Mesothelial cell of epicardium (in vitro differentiated cells): Measurements from ENCODE around the gene FCAMR. TPM values are rescaled to one million over a fixed set of nuclear protein-coding genes. Genes with fewer than 3 reads are reported as not detected.

Source experiments
- DNase-seq, 2 experiments: peaks; one replicate each; pipeline ENCODE4 v3.0.0; 2021; ENCODE audit warnings: low spot score in 2 of 2; ENCODE audit not compliant: unreplicated experiment in 2 of 2
- H3K27ac Mint-ChIP-seq: 2 replicates; pipeline ENCODE4 v1.8.0; 2021; ENCODE audit warnings: mixed read lengths
- H3K27me3 Mint-ChIP-seq: 2 replicates; pipeline ENCODE4 v1.8.0; 2021; ENCODE audit warnings: low read depth, mixed read lengths
- H3K36me3 Mint-ChIP-seq: 2 replicates; pipeline ENCODE4 v1.8.0; 2021; ENCODE audit warnings: mixed read lengths
- H3K4me1 Mint-ChIP-seq: 2 replicates; pipeline ENCODE4 v1.8.0; 2021; ENCODE audit warnings: mixed read lengths
- H3K4me3 Mint-ChIP-seq: 2 replicates; pipeline ENCODE4 v1.8.0; 2021; ENCODE audit warnings: mild to moderate bottlenecking, moderate library complexity, mixed read lengths
- H3K9me3 Mint-ChIP-seq: 2 replicates; pipeline ENCODE4 v1.8.0; 2021; ENCODE audit warnings: mixed read lengths
- total RNA-seq: library from RNA; stranded (reverse); gene quantifications from 3 replicates; pipeline ENCODE4 v1.2.1, GENCODE V29; 2021
- TF ChIP-seq, protein P1 (sequence below): fragments of 200-600 bp; sonication (generic); IDR thresholded peaks from one replicate; pipeline ENCODE4 v1.5.0; 2021; ENCODE audit warnings: antibody characterized with exemption; ENCODE audit not compliant: unreplicated experiment

Gene FCAMR
- total RNA-seq, 1 donor from 2014 or later = not detected

DNA sequence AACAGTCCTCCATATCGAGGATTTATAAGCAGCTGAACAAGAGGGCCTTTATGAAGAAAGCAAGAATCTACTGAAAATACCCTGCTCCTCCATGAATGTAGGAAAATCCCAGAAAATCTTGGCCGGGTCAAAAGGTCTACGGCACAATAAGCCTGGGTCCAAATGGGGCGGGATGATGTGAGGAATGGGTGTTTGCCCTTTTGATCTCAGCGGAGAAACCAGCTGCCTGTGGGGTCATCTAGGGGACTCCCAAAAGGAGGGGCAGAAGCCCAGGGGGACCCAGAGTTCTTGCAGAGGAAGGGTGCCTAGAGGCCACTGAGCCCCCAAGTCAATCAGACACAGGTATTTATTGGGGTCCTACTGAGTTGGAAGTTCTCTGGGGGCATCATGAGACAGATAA is 12.6 kb downstream of the FCAMR start:
- Mint-ChIP-seq H3K36me3 (no peaks in the 10 kb centered on the region), H3K9me3 (no peaks in the 10 kb centered on the region), H3K4me3 (no peak overlapping the region), H3K4me1 (peaks cover 21% of the 10 kb centered on the region), H3K27me3 (peaks cover 2% of the 10 kb centered on the region), H3K27ac (no peak overlapping the region)
- TF ChIP-seq, protein P1, sequence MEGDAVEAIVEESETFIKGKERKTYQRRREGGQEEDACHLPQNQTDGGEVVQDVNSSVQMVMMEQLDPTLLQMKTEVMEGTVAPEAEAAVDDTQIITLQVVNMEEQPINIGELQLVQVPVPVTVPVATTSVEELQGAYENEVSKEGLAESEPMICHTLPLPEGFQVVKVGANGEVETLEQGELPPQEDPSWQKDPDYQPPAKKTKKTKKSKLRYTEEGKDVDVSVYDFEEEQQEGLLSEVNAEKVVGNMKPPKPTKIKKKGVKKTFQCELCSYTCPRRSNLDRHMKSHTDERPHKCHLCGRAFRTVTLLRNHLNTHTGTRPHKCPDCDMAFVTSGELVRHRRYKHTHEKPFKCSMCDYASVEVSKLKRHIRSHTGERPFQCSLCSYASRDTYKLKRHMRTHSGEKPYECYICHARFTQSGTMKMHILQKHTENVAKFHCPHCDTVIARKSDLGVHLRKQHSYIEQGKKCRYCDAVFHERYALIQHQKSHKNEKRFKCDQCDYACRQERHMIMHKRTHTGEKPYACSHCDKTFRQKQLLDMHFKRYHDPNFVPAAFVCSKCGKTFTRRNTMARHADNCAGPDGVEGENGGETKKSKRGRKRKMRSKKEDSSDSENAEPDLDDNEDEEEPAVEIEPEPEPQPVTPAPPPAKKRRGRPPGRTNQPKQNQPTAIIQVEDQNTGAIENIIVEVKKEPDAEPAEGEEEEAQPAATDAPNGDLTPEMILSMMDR = no peak
- no peak for DNase-seq

DNA sequence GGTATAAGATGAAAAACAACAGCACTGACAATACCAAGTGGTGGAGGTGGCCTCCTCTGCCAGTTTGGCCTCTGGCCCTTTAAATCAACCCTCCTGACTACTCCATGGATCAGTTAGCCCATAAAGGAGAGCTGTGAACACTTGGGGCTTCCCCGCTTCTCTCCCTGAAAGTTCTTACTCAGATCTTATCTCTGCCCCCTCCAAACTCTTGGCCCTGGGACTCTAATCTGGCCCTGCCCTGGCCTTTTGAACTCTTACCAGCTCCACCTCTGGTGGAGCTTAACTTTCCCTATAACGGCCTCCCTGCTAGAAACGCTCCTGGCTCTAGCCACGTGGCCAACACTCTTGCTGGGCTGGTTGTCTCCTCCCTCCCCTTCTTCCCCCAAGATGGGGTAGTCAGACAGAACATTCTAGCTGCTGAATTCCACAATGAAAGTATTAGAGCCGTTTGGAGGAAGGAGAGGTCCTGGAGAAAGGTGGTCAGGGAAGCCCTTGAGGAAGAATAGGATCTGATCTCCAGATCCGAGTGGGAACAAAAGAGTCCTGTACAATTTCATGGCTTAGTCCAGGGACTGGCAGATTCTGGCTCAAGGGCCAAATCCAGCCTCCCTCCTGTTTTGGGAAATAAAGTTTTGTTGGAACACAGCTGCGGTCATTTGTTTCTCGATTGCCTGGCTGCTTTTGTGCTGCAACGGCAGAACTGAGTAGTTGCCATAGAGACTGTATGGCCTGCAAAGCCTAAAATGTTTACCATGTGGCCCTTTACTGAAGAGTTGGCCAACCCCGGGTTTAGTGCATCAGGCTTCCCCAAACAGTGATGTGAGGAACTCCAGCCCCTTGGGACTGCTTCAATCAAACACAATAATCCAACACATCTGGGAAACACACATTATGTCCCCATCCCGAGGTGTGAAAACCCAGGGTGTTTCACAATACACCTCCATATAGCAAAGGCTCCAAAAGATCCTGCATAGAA is 14.5 kb downstream of the FCAMR start:
- DNase-seq = no peak
- Mint-ChIP-seq H3K4me1 (peaks cover 15% of the 10 kb centered on the region), H3K27ac (no peak overlapping the region), H3K9me3 (no peaks in the 10 kb centered on the region), H3K36me3 (no peaks in the 10 kb centered on the region), H3K27me3 (peaks cover 2% of the 10 kb centered on the region), H3K4me3 (no peak overlapping the region)
- TF ChIP-seq, protein P1 = no peak

DNA sequence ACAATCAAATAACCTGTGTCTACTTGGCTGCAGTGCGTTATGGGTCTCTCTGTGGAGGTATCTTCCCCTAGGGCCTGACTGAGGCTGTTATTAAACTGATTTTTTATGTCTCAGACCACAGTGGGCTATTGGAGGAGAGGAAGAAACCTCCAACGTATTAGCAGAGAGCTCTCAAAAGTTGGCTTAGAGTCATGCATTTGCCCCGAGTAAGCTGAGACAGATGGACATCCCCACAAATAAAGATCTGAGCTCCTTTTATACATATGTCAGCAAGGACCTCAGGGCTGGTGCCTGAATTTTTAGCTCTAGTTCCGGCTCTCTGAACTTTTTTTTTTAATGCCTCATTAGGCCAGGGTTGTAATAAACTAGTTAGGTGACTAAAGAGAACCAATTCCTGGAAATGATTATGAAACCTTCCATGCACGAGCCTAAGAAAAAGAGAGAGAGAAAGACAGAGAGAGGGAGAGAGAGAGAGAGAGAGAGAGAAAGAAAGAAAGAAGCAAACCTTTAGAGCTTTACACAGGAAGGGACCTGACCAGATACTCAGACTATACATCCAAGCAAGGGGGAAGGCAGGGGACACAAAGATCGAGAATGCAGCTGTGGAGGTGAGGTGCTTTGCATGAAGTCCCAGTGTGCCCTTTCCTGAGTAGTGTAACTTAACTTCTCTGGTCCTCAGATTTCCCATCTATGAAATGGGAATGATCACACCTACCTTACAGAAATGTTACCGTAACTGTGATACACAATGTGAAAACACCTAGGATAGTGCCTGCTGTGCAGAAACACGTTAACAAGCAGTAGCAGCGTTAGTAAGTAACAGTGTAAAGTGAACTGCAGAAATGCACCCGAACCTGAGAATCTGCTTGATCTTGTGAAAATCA is 15.6 kb downstream of the FCAMR start:
- DNase-seq = no peak
- TF ChIP-seq, protein P1 = no peak
- H3K36me3 Mint-ChIP-seq = no peaks in the 10 kb centered on the region
- no peak overlapping the region for H3K4me3 Mint-ChIP-seq
- no peak overlapping the region for H3K27ac Mint-ChIP-seq
- peaks cover 6% of the 10 kb centered on the region for H3K27me3 Mint-ChIP-seq
- H3K9me3 Mint-ChIP-seq = peaks cover 5% of the 10 kb centered on the region
- peaks cover 15% of the 10 kb centered on the region for H3K4me1 Mint-ChIP-seq

DNA sequence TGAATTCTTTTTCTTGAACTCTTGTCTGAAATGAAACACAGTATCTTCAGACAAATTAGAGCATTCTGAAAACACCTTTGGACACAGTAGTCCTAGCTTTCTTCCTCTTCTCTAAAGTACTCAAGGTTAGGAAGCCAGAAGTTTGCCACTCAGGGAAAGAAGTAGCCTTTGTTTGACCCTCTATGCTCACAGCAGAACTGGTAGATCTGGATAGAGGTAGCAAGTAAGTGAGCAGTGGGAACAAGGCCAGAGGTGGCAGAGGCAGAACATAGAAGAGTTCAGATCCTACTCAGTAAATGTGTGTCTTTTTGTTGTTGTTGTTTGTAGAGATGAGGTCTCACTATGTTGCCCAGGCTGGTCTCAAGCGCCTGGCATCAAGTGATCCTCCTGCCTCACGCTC is 16.6 kb downstream of the FCAMR start:
- H3K36me3 Mint-ChIP-seq = no peaks in the 10 kb centered on the region
- peaks cover 15% of the 10 kb centered on the region for H3K4me1 Mint-ChIP-seq
- H3K4me3 Mint-ChIP-seq = no peak overlapping the region
- no peak for DNase-seq
- H3K27me3 Mint-ChIP-seq = peaks cover 13% of the 10 kb centered on the region
- peaks cover 5% of the 10 kb centered on the region for H3K9me3 Mint-ChIP-seq
- TF ChIP-seq, protein P1 = no peak
- H3K27ac Mint-ChIP-seq = no peak overlapping the region

DNA sequence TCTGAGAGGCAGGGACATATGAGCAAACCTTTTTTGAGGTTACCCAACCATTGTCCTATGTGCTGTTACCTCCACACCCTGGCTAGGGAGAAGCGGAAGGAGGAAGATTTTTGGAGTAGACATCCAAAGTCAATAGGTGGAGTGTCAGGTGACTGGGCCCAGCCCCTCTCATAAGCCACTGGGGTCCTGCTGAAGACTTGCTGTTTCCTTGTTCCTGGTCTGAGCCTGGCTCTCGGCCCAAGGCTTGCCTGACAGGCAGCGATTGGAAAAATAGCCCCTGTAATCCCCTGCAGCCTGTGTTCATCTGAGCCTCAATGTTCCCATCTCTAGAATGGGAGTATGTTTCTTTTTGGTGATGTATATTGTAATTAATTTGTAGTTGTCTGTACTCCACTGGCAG is 17.1 kb downstream of the FCAMR start:
- Mint-ChIP-seq H3K9me3 (peaks cover 5% of the 10 kb centered on the region), H3K4me1 (peaks cover 15% of the 10 kb centered on the region), H3K36me3 (no peaks in the 10 kb centered on the region), H3K27me3 (peaks cover 16% of the 10 kb centered on the region), H3K4me3 (no peak overlapping the region), H3K27ac (no peak overlapping the region)
- DNase-seq = no peak
- TF ChIP-seq, protein P1 = no peak
